CD4-positive, alpha-beta T cell treated with Interleukin-6 for 4 hours (primary cell): ENCODE measurements around the gene HOXB5.

Experiments used
- DNase-seq: peaks from one replicate; pipeline ENCODE4 v3.0.0-alpha.2; 2020; ENCODE audit warnings: mixed read lengths

Gene HOXB5

GRCh38 chr17:48601539-48602425 lies 8.2 kb upstream of the HOXB5 start:
- no peak for DNase-seq

GRCh38 chr17:48601207-48601538 lies 7.6 kb upstream of the HOXB5 start:
- DNase-seq: no peak

DNA sequence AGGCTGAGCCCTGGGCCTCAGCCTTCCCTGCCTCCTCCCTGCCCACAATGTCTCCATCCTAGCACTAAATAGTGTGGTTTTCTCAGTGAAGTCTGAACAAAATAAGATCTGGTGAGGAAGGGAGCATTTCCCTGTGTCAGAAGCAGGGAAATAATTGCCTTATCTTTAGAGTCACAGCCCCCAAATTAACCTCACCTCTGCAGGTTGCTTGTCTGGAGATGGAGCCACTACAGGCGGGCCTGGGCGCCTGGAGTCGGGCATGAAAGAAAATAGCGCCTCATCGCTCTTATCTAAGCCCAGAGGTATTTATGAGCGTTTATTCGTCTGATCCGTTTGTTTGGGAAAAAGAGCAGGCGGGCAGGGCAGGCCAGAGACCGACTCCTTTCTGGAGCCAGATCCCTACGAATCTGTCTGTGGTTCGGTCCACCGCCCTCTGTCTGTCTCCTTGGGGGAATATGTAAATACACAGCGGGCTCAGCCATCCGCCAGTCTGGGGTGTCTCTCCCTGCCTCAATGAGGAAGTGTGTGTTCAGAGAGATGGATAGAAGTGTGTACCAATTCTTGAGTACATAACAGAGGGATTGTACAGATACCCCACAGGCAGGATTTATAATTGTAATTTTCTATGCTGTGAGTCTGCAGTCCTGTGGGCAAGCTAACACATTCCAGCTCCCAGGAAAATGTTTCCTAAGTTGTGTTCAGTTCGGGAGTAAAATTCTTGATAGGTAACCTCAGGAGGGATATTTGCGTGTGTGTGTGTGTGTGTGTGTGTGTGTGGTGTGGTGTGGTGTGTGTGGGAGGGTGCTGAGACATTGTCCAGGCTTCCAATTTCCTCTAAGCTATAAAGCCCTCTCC lies 6.9 kb upstream of the HOXB5 start:
- DNase-seq: no peak

- no peak for DNase-seq
These were observed 5.8 kb upstream of the HOXB5 start for GRCh38 chr17:48599354-48599753.

- no peak for DNase-seq
These were observed 5.2 kb upstream of the HOXB5 start for GRCh38 chr17:48598736-48599135.

- peak; percentile 53 for DNase-seq
These were observed 4.4 kb upstream of the HOXB5 start for GRCh38 chr17:48597778-48598631.

GRCh38 chr17:48597528-48597777 lies 3.9 kb upstream of the HOXB5 start:
- no peak for DNase-seq

GRCh38 chr17:48596735-48597527 lies 3.4 kb upstream of the HOXB5 start:
- no peak for DNase-seq

DNA sequence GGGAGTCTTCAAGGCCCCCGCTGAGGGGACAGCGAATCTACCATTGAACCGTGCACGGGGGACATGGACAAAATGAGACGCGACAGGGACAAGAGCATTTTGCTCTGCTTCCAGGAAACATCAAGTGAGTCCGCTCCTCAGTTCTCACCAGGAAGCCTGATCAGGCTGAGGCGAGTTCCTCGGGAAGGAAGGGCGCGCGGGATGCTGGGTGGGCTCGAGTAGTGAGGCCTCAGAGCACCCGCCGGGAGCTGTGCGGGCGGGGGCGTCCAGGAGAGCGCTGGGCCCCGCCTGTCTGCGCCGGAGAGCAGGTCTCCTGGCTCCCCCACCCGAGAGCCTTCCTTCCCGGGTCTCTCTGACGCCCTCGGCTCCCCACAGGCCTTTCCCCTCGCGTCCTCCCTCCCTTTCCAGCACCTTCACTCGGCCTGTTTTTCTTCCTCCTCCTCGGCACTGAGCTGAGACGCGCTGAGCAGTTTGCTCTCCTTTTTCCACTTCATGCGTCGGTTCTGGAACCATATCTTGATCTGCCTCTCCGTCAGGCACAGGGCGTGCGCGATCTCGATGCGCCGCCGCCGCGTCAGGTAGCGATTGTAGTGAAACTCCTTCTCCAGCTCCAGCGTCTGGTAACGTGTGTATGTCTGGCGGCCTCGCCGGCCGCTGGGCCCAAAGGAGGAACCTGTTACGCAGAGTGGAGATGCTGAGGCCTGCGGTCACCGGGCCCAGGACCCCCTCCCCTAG lies 2.6 kb upstream of the HOXB5 start:
- peak; percentile 48 for DNase-seq

- DNase-seq: no peak
These were observed 1.9 kb upstream of the HOXB5 start for GRCh38 chr17:48595278-48595999.

DNA sequence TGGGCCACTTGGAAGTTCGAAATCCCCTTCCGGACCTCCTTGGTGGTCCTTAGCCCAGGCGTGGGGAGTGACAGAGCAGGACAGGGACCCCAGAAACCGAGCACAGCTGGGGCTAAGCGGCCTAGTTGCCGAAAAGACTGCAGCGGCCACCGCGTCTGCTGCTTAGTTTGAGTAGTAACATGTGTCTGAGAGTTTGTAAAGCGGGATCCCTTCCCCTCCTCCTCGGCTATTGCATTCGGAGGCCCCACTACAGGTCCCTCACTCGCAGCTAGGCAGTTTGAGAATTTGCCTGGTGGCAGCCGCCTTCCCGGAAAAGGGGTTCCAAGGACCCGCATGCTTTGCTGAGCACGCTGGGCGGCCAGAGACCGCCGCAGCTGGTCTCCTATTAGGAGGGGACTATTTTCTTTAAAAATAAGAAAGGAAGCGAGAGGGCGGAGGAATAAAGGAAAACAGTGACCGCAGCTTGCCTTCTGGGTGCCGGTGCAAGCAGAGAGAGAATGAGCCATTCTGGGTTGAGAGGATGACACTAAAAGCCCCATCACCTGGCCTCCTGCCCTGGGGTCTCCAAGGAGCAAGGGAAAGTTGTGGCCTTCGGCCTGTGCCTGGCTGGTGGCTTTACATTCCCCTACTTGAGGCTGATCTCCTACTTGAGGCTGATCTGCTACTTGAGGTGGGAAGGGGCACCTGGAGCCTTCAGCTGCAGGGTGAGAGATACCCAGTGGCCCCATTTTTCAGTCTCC lies 1.1 kb upstream of the HOXB5 start:
- DNase-seq: no peak

GRCh38 chr17:48593840-48594537 lies 410 bp upstream of the HOXB5 start:
- peak; percentile 86 for DNase-seq

- DNase-seq: peak; percentile 35
These were observed 1.0 kb downstream of the HOXB5 start for GRCh38 chr17:48592577-48592976.

DNA sequence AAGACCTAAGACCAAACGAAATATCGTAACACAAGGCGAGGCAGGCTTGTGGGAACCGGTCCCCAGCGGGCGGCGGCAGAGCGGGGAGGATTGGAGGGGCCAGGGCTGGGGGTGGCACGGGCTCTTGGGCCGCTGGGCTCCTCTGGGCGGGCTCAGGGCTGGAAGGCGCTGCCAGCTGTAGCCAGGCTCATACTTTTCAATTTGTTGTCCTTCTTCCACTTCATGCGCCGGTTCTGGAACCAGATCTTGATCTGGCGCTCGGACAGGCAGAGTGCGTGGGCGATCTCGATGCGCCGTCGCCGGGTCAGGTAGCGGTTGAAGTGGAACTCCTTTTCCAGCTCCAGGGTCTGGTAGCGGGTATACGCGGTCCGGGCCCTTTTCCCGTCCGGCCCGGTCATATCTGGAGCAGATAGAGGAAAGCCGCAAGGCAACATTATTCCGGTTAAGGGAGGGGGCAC lies 1.5 kb downstream of the HOXB5 start:
- DNase-seq: no peak

GRCh38 chr17:48591255-48592056 lies 2.1 kb downstream of the HOXB5 start:
- no peak for DNase-seq

- no peak for DNase-seq
These were observed 2.9 kb downstream of the HOXB5 start for GRCh38 chr17:48590607-48591161.

GRCh38 chr17:48589831-48590606 lies 3.6 kb downstream of the HOXB5 start, which contains the start of gene HOXB3:
HOXB3 (minus strand) TSS chr17:48590241; CDS start chr17:48552474, 37,767 bp downstream.
- no peak for DNase-seq
